SU-DHL-6 (cell line): ENCODE measurements around the gene GGNBP2.

Experiments used
- H2AFZ ChIP-seq: fragments of 200-600 bp; sonication (generic); 2 replicates; pipeline ENCODE4 v1.6.1; 2014; ENCODE audit warnings: low read depth, mild to moderate bottlenecking, moderate library complexity, mixed read lengths, antibody characterized with exemption, low read length; ENCODE audit not compliant: severe bottlenecking
- H3F3A ChIP-seq: fragments of 200-600 bp; shearing (Covaris generic); 2 replicates; pipeline ENCODE4 v1.6.0; 2016; ENCODE audit warnings: antibody characterized with exemption, mild to moderate bottlenecking; ENCODE audit not compliant: insufficient read depth
- H3K27ac ChIP-seq: fragments of 200-600 bp; sonication (generic); 2 replicates; pipeline ENCODE4 v1.5.1; 2016; ENCODE audit warnings: low read depth, mild to moderate bottlenecking, low read length, moderate library complexity, mixed read lengths
- H3K27me3 ChIP-seq: fragments of 200-600 bp; sonication (generic), shearing (Covaris generic); 2 replicates; pipeline ENCODE4 v1.6.0; 2014; ENCODE audit warnings: mild to moderate bottlenecking, low read length
- H3K36me3 ChIP-seq: fragments of 200-600 bp; sonication (generic); 2 replicates; pipeline ENCODE4 v1.6.1; 2014; ENCODE audit warnings: mild to moderate bottlenecking, low read length, mixed read lengths
- H3K4me2 ChIP-seq: fragments of 300-600, 200-600 bp; shearing (Covaris generic), sonication (generic); 2 replicates; pipeline ENCODE4 v1.6.0; 2014; ENCODE audit warnings: low read length, low read depth, mild to moderate bottlenecking; ENCODE audit not compliant: poor library complexity, severe bottlenecking
- H3K4me3 ChIP-seq: fragments of 200-600 bp; sonication (generic); 2 replicates; pipeline ENCODE4 v1.5.1; 2014; ENCODE audit warnings: antibody characterized with exemption, low read length, mild to moderate bottlenecking, mixed read lengths; ENCODE audit not compliant: insufficient read depth, poor library complexity, severe bottlenecking
- H3K79me2 ChIP-seq: fragments of 200-600 bp; sonication (generic); 2 replicates; pipeline ENCODE4 v1.6.1; 2014; ENCODE audit warnings: mild to moderate bottlenecking, low read length, moderate library complexity; ENCODE audit not compliant: insufficient read depth
- H3K9ac ChIP-seq: fragments of 200-600 bp; sonication (generic); 2 replicates; pipeline ENCODE4 v1.7.0; 2014; ENCODE audit warnings: mild to moderate bottlenecking, low read length
- H3K9me2 ChIP-seq: fragments of 200-600 bp; sonication (generic); replicated peaks from 2 replicates; pipeline ENCODE4 v1.6.1; 2014; ENCODE audit warnings: low read length; ENCODE audit not compliant: insufficient read depth
- H3K9me3 ChIP-seq: fragments of 200-600 bp; sonication (generic); 2 replicates; pipeline ENCODE4 v1.6.1; 2014; ENCODE audit warnings: low read length, mixed read lengths; ENCODE audit not compliant: insufficient read depth
- H4K20me1 ChIP-seq: fragments of 200-600 bp; sonication (generic); 2 replicates; pipeline ENCODE4 v1.6.1; 2014; ENCODE audit warnings: low read depth, mild to moderate bottlenecking, antibody characterized with exemption, low read length, moderate library complexity, mixed read lengths
- CTCF ChIP-seq: fragments of 200-600 bp; sonication (generic); IDR thresholded peaks from one replicate; pipeline ENCODE4 v1.5.1; 2017; ENCODE audit warnings: antibody characterized with exemption, mild to moderate bottlenecking, low read length, moderate library complexity; ENCODE audit not compliant: insufficient read depth, poor library complexity, severe bottlenecking
- EZH2phosphoT487 ChIP-seq: fragments of 200-600 bp; sonication (generic), shearing (Covaris generic); conservative IDR thresholded peaks from 2 replicates; pipeline ENCODE4 v1.6.1; 2018; ENCODE audit warnings: mild to moderate bottlenecking, antibody characterized with exemption, low read length, moderate library complexity, mixed read lengths

GGNBP2 gene

GRCh38 chr17:36546418-36547093, 1.8 kb downstream of the GGNBP2 start:
- no peaks in the 10 kb centered on the region for H3K27me3 ChIP-seq
- H3K9me3 ChIP-seq: no peaks in the 10 kb centered on the region
- peak overlapping the region; percentile 85 for H3K27ac ChIP-seq
- TF ChIP-seq CTCF: no peak
- TF ChIP-seq EZH2phosphoT487: no peak
- H3K9me2 ChIP-seq: no peaks in the 10 kb centered on the region
- peak overlapping the region; percentile 60 for H3K4me3 ChIP-seq
- peaks cover 18% of the 10 kb centered on the region; the same call in 1 of the 2 replicates for H4K20me1 ChIP-seq
- H3F3A ChIP-seq: peaks cover 55% of the 10 kb centered on the region
- peaks cover 14% of the 10 kb centered on the region; the same call in 1 of the 2 replicates for H3K36me3 ChIP-seq
- peak overlapping the region; percentile 99 for H3K9ac ChIP-seq
- no peak overlapping the region for H2AFZ ChIP-seq
- H3K79me2 ChIP-seq: peaks cover 77% of the 10 kb centered on the region
- peak overlapping the region; percentile 94 for H3K4me2 ChIP-seq

GRCh38 chr17:36547776-36548175, 3.1 kb downstream of the GGNBP2 start:
- peaks cover 22% of the 10 kb centered on the region; the same call in 1 of the 2 replicates for H3K36me3 ChIP-seq
- peak overlapping the region; percentile 60 for H3K4me3 ChIP-seq
- peak overlapping the region; percentile 94 for H3K4me2 ChIP-seq
- no peaks in the 10 kb centered on the region for H3K9me2 ChIP-seq
- no peak for TF ChIP-seq CTCF
- TF ChIP-seq EZH2phosphoT487: no peak
- H3K79me2 ChIP-seq: peaks cover 87% of the 10 kb centered on the region
- peak overlapping the region; percentile 85 for H3K27ac ChIP-seq
- H2AFZ ChIP-seq: no peak overlapping the region
- no peaks in the 10 kb centered on the region for H3K9me3 ChIP-seq
- H3K9ac ChIP-seq: peak overlapping the region; percentile 99
- H4K20me1 ChIP-seq: peaks cover 28% of the 10 kb centered on the region
- peaks cover 48% of the 10 kb centered on the region for H3F3A ChIP-seq
- no peaks in the 10 kb centered on the region for H3K27me3 ChIP-seq

GRCh38 chr17:36550491-36551417, 6.0 kb downstream of the GGNBP2 start:
- Histone ChIP-seq H3K9me3 (no peaks in the 10 kb centered on the region), H3K9me2 (no peaks in the 10 kb centered on the region), H3K4me2 (peak overlapping the region; percentile 58), H3K27me3 (no peaks in the 10 kb centered on the region), H3F3A (peaks cover 48% of the 10 kb centered on the region), H3K9ac (0 out of 2 replicates have a peak overlapping the region, but pooled peaks have one; percentile 2), H2AFZ (no peak overlapping the region), H3K36me3 (peaks cover 36% of the 10 kb centered on the region; the same call in 1 of the 2 replicates), H4K20me1 (peaks cover 44% of the 10 kb centered on the region), H3K79me2 (peaks cover 99% of the 10 kb centered on the region), H3K27ac (peak overlapping the region; percentile 83), H3K4me3 (peak overlapping the region; percentile 25)
- TF ChIP-seq EZH2phosphoT487 (no peak), CTCF (no peak)
